PC-3 (cell line): ENCODE data around the gene BSCL2.

ENCODE experiments used
- EZH2 ChIP-seq: fragments of 300-600 bp; sonication (generic); IDR thresholded peaks from one replicate; pipeline ENCODE4 v1.6.1; 2017; ENCODE audit warnings: antibody characterized with exemption, mild to moderate bottlenecking, low read length; ENCODE audit not compliant: unreplicated experiment
- TF ChIP-seq, protein P1 (sequence below): fragments of 300-600 bp; sonication (generic); conservative IDR thresholded peaks from 2 replicates; pipeline ENCODE4 v1.5.1; 2017; ENCODE audit warnings: antibody characterized with exemption, low read depth, mild to moderate bottlenecking, low read length

DNA sequence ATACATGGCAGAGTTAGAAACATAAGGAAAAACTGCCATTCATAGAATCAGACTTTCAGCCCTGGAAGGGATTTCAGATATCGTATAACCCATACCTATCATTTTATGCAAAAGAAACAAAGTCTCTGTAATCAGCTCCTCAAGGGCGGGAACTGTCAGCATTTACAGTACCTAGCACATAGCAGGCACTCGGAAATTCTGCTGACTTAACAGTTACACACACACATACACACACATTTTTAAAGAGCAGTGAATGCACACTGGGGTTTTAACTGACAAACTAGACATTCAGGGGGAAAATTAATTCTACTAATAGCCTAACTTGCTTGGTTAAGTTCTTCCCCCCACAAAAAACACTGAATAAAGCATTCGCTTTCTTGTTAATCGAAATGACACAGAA, 9.0 kb upstream of the BSCL2 start:
- TF ChIP-seq, protein P1, sequence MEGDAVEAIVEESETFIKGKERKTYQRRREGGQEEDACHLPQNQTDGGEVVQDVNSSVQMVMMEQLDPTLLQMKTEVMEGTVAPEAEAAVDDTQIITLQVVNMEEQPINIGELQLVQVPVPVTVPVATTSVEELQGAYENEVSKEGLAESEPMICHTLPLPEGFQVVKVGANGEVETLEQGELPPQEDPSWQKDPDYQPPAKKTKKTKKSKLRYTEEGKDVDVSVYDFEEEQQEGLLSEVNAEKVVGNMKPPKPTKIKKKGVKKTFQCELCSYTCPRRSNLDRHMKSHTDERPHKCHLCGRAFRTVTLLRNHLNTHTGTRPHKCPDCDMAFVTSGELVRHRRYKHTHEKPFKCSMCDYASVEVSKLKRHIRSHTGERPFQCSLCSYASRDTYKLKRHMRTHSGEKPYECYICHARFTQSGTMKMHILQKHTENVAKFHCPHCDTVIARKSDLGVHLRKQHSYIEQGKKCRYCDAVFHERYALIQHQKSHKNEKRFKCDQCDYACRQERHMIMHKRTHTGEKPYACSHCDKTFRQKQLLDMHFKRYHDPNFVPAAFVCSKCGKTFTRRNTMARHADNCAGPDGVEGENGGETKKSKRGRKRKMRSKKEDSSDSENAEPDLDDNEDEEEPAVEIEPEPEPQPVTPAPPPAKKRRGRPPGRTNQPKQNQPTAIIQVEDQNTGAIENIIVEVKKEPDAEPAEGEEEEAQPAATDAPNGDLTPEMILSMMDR, result no peak
- TF ChIP-seq EZH2, result no peak
